GM12801 (cell line): ENCODE data around the gene EXT2.

ENCODE experiments used
- CTCF ChIP-seq: IDR thresholded peaks from one replicate; pipeline ENCODE4 v1.5.1; 2011; ENCODE audit warnings: control low read depth; ENCODE audit not compliant: insufficient read length; ENCODE audit errors: extremely low read depth

EXT2 gene

DNA sequence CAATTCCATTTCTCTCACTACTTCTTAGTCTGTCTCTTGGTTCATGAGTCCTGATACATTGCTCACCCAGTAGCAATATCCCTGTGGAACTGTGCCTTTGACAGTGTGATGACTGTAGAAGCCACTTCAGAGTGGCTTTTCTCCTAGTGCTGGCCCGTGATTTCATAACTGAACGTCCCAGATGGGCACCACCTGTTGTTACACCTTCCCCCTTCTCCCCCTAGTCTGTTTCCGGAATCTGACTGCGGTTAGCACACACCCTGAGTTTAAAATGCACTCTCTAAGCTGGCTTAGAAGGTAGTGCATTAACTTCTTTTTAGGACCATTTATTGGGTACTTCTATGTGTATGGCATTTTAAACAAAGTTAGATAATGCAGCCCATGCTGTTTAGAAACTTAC, 131.5 kb downstream of the EXT2 start:
- no peak for TF ChIP-seq CTCF

GRCh38 chr11:44228379-44228778, 132.9 kb downstream of the EXT2 start:
- TF ChIP-seq CTCF, result no peak

DNA sequence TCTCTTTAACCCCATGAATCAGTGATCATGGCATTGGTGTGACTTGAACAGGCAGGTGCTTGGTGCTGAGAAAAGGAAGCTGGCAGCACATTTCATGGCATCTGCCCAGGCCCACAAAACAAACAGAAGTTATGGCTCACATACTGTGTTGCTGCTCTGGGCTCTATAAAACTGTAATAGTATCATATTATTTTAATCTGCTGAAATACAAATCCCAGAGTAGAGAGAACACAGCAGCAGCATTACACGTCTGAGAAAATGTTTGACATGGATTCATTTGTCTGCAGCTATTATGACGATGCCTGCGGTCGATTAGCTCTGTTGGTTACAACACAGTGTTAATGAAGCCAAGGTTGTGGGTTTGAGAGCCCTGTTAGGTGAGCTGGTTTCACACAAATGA, 133.6 kb downstream of the EXT2 start:
- no peak for TF ChIP-seq CTCF

DNA sequence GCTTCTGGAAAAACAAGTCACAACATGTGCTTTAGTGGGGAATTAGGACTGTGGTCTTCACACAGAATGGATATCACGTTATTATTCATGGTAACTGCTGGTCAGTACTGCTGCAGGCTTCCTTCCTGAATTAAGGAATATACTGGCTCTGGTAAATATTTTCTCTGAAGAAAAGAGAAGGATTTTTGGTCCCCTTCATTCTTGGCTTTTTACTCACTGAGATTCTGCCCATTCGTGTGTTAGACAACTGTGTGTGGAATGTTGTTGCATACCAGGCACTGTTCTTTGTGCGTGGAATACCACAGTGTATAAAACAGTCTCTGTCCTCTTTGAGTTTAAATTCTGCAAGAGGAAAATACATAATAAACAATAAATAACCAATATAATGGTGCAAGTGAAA, 134.1 kb downstream of the EXT2 start:
- no peak for TF ChIP-seq CTCF

- TF ChIP-seq CTCF, result no peak
These were observed 140.3 kb downstream of the EXT2 start for GRCh38 chr11:44235765-44236201.

DNA sequence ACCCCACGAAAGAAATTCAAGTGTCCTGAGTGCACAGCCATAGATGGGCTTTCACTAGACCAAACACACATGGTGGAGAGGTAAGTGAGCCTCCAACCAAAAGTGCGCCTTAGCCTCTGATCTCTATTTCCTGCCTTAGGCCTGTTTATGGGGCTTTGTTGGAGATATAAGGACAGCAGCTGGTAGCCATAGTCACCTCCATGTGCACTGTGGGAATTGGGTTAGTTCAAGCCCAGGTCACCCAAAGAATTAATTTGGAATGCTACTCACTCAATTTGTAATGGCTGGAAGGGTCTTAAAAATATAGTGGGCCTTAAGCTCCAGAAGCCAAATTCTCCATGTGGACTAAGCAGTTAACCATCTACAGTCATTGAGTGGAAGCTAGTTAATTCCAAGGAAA, 140.8 kb downstream of the EXT2 start:
- TF ChIP-seq CTCF, result no peak

DNA sequence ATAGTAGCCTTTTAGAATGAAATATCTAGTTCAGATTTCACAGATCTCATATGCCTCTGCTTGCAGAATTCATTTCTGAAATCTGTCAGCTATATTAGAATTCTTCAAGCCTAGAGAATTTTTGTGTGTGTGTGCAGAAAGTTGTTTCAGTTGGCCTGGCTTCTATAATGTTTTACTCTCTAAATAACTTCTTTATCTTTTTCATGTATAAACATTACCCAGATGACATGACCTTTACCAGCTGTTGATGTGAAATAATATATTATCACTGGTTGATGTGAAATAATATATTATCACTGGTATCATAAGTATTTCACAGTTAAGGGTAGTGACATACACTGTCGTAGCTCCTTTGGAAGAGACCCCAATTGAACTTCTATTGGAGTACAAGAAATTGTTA, 141.7 kb downstream of the EXT2 start:
- no peak for TF ChIP-seq CTCF

DNA sequence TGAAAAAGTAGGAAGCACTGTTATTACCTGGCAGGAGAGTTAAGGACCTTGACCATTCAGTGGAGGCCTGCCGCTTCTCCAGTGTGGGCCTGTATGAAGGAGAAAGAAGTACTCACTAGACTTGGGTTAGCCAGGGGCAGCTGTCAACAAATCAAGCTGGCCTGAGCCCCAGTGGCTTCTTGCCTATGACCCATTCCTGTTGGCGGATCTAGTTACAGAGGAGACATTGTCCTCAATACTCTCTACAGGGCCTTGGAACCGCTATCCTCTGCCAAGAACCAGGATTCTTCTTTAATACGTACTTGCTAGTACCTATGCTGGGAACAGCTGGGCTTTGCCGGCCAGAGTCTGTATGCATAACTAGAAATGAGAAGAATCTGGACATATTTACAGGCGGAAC, 146.4 kb downstream of the EXT2 start:
- no peak for TF ChIP-seq CTCF
